ENCODE data around the gene FILIP1L.

FILIP1L gene

GRCh38 chr3:99799422-99799821, 314.9 kb downstream of the FILIP1L start:
- TF ChIP-seq CTCF (IDR thresholded peaks at IDR 0.05; ENCODE audit: extremely low read depth, missing control alignments): no peak
- DNase-seq (ENCODE audit: low spot score): no peak

GRCh38 chr3:99795573-99795972, 318.7 kb downstream of the FILIP1L start:
- no peak for TF ChIP-seq CTCF (IDR thresholded peaks at IDR 0.05; ENCODE audit: extremely low read depth, missing control alignments)
- no peak for DNase-seq (ENCODE audit: low spot score)

GRCh38 chr3:99794485-99794884, 319.8 kb downstream of the FILIP1L start:
- no peak for DNase-seq (ENCODE audit: low spot score)
- no peak for TF ChIP-seq CTCF (IDR thresholded peaks at IDR 0.05; ENCODE audit: extremely low read depth, missing control alignments)

GRCh38 chr3:99789011-99789721, 325.1 kb downstream of the FILIP1L start:
- peak; percentile 39 for TF ChIP-seq CTCF (IDR thresholded peaks at IDR 0.05; ENCODE audit: extremely low read depth, missing control alignments)
- peak; percentile 39 for DNase-seq (ENCODE audit: low spot score)
